Astrocyte (in vitro differentiated cells and primary cell): Measurements from ENCODE around the gene ASCC3. TPM values are rescaled to one million over a fixed set of nuclear protein-coding genes. Genes with fewer than 3 reads are reported as not detected.

Source experiments
- DNase-seq: peaks from one replicate; pipeline ENCODE4 v3.0.0-alpha.2; 2010; ENCODE audit warnings: low read depth
- FAIRE-seq: peaks from 2 replicates; lab custom pipeline; 2011; peaks lifted over from hg19 to GRCh38; lab: Jason Lieb, UNC
- H2AFZ ChIP-seq: 2 replicates; pipeline ENCODE4 v1.6.0; 2012; ENCODE audit warnings: low read depth, low read length, inconsistent platforms
- H3K27ac ChIP-seq: 2 replicates; pipeline ENCODE4 v1.5.1; 2011; ENCODE audit warnings: low read depth, low read length, inconsistent platforms
- H3K27me3 ChIP-seq: 2 replicates; pipeline ENCODE4 v1.6.0; 2011; ENCODE audit warnings: low read length, inconsistent platforms; ENCODE audit not compliant: insufficient read depth
- H3K36me3 ChIP-seq: 2 replicates; pipeline ENCODE4 v1.5.1; 2011; ENCODE audit warnings: low read length, inconsistent platforms; ENCODE audit not compliant: insufficient read depth
- H3K4me1 ChIP-seq: 2 replicates; pipeline ENCODE4 v1.5.1; 2011; ENCODE audit warnings: low read length, inconsistent platforms; ENCODE audit not compliant: insufficient read depth
- H3K4me2 ChIP-seq: 2 replicates; pipeline ENCODE4 v1.6.0; 2012; ENCODE audit warnings: low read length, inconsistent platforms
- H3K4me3 ChIP-seq: 2 replicates; pipeline ENCODE4 v1.5.1; 2011; ENCODE audit warnings: low read depth, mild to moderate bottlenecking, low read length, inconsistent platforms; ENCODE audit not compliant: insufficient read depth
- H3K79me2 ChIP-seq: 2 replicates; pipeline ENCODE4 v1.6.0; 2012; ENCODE audit warnings: mild to moderate bottlenecking, low read length, inconsistent platforms; ENCODE audit not compliant: insufficient read depth
- H3K9ac ChIP-seq: 2 replicates; pipeline ENCODE4 v1.6.0; 2012; ENCODE audit warnings: mild to moderate bottlenecking, low read length, inconsistent platforms
- H3K9me3 ChIP-seq: 2 replicates; pipeline ENCODE4 v1.5.1; 2012; ENCODE audit warnings: low read depth, mild to moderate bottlenecking, low read length, inconsistent platforms; ENCODE audit not compliant: insufficient read depth
- H4K20me1 ChIP-seq: 2 replicates; pipeline ENCODE4 v1.6.0; 2012; ENCODE audit warnings: low read length, inconsistent platforms; ENCODE audit not compliant: insufficient read depth
- H3K27ac Mint-ChIP-seq: one replicate; pipeline ENCODE4 v1.8.0; 2021; ENCODE audit warnings: mild to moderate bottlenecking, mixed read lengths; ENCODE audit not compliant: unreplicated experiment
- H3K27me3 Mint-ChIP-seq: one replicate; pipeline ENCODE4 v1.8.0; 2021; ENCODE audit warnings: low read depth, mixed read lengths; ENCODE audit not compliant: unreplicated experiment
- H3K36me3 Mint-ChIP-seq: one replicate; pipeline ENCODE4 v1.8.0; 2021; ENCODE audit warnings: low read depth, mixed read lengths; ENCODE audit not compliant: unreplicated experiment
- H3K4me1 Mint-ChIP-seq: one replicate; pipeline ENCODE4 v1.8.0; 2021; ENCODE audit warnings: low read depth, mixed read lengths; ENCODE audit not compliant: unreplicated experiment
- H3K4me3 Mint-ChIP-seq: one replicate; pipeline ENCODE4 v1.8.0; 2021; ENCODE audit warnings: mild to moderate bottlenecking, moderate library complexity, mixed read lengths; ENCODE audit not compliant: unreplicated experiment
- H3K9me3 Mint-ChIP-seq: one replicate; pipeline ENCODE4 v1.8.0; 2021; ENCODE audit warnings: mild to moderate bottlenecking, mixed read lengths; ENCODE audit not compliant: unreplicated experiment
- CTCF ChIP-seq: IDR thresholded peaks from 2 replicates; pipeline ENCODE4 v1.5.1; 2011; ENCODE audit warnings: low read depth, mild to moderate bottlenecking, inconsistent platforms, low read length, moderate library complexity; ENCODE audit not compliant: insufficient read depth
- EZH2 ChIP-seq: IDR thresholded peaks from 2 replicates; pipeline ENCODE4 v1.6.1; 2012; ENCODE audit warnings: mild to moderate bottlenecking, low read length, inconsistent platforms; ENCODE audit not compliant: insufficient read depth
- total RNA-seq: library from RNA; stranded (reverse); gene quantifications from 2 replicates; pipeline ENCODE4 v1.2.1, GENCODE V29; 2021

The ASCC3 gene
- total RNA-seq, 1 donor from 2014 or later = 138 TPM

- Mint-ChIP-seq H3K36me3 (peaks cover 3% of the 10 kb centered on the region), H3K9me3 (no peaks in the 10 kb centered on the region), H3K4me1 (peaks cover 12% of the 10 kb centered on the region), H3K27ac (no peak overlapping the region), H3K27me3 (no peaks in the 10 kb centered on the region), H3K4me3 (no peak overlapping the region)
- no peak for TF ChIP-seq EZH2
- TF ChIP-seq CTCF = no peak
- peaks cover 10% of the 10 kb centered on the region for H3K36me3 ChIP-seq
- no peak overlapping the region for H2AFZ ChIP-seq
- H3K27me3 ChIP-seq = no peaks in the 10 kb centered on the region
- H3K79me2 ChIP-seq = no peaks in the 10 kb centered on the region
- H3K4me1 ChIP-seq = peaks cover 4% of the 10 kb centered on the region
- FAIRE-seq = no peak
- no peak overlapping the region for H3K4me2 ChIP-seq
- no peaks in the 10 kb centered on the region for H4K20me1 ChIP-seq
- H3K27ac ChIP-seq = no peak overlapping the region
- no peaks in the 10 kb centered on the region for H3K9me3 ChIP-seq
- no peak for DNase-seq
- H3K9ac ChIP-seq = no peak overlapping the region
- no peak overlapping the region for H3K4me3 ChIP-seq
Observed at GRCh38 chr6:100627911-100628758, 253.0 kb downstream of the ASCC3 start.

GRCh38 chr6:100626721-100627120 is 254.4 kb downstream of the ASCC3 start:
- Histone ChIP-seq H3K4me1 (no peaks in the 10 kb centered on the region), H3K27ac (no peak overlapping the region), H3K4me3 (no peak overlapping the region), H2AFZ (no peak overlapping the region), H3K9me3 (no peaks in the 10 kb centered on the region), H3K79me2 (no peaks in the 10 kb centered on the region), H3K9ac (no peak overlapping the region), H3K27me3 (no peaks in the 10 kb centered on the region), H3K4me2 (no peak overlapping the region), H3K36me3 (peaks cover 10% of the 10 kb centered on the region), H4K20me1 (no peaks in the 10 kb centered on the region)
- no peak for DNase-seq
- Mint-ChIP-seq H3K9me3 (peaks cover 2% of the 10 kb centered on the region), H3K36me3 (peaks cover 8% of the 10 kb centered on the region), H3K27ac (no peak overlapping the region), H3K4me3 (no peak overlapping the region), H3K27me3 (no peaks in the 10 kb centered on the region), H3K4me1 (peaks cover 5% of the 10 kb centered on the region)
- no peak for FAIRE-seq
- TF ChIP-seq EZH2 (no peak), CTCF (no peak)
